ENCODE results near the gene WNK2.

WNK2 gene

GRCh38 chr9:93200449-93200742 is 16.5 kb downstream of the WNK2 start:
- no peak for DNase-seq (ENCODE audit: low read depth)

- DNase-seq (ENCODE audit: low read depth): no peak
Measured at GRCh38 chr9:93200989-93201334, 17.0 kb downstream of the WNK2 start.

- no peak for DNase-seq (ENCODE audit: low read depth)
Measured at GRCh38 chr9:93203026-93203717, 19.2 kb downstream of the WNK2 start.

DNA sequence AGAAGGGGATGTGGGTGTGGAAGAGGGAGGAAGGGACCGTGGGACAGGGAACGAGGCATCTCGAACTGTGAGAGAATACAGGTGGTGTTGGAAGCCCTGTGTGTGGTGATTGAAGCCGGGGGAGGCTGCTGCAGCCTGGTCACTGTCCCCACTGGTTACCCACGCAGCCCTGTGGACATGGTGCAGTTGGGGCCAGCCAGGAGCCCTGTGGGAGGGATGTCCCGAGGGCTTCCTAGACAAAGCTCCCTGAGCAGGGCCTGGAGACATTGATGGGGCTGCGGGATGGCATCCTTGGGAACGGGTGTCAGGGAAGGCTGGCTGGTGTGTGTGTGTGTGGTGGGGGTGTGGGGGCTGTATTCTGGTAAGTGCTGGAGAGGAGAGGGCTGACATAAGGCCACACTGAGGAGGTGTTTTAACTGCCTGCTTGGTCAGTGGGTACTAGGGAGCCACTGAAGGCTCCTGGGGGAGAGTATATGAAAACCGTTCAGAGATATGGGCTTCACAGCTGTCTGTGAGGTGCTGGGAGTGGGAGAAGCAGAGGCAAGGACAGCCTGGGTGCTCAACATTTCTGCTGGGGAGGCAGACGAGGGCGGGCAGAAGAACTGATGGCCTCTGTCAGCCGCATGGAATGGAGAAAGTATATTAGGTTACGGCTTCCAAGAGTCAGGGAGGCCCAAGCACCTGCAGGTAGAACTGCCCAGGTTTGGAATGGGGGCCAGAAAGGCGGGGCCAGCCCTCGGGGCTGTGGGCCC is 20.0 kb downstream of the WNK2 start:
- DNase-seq (ENCODE audit: low read depth): no peak

DNA sequence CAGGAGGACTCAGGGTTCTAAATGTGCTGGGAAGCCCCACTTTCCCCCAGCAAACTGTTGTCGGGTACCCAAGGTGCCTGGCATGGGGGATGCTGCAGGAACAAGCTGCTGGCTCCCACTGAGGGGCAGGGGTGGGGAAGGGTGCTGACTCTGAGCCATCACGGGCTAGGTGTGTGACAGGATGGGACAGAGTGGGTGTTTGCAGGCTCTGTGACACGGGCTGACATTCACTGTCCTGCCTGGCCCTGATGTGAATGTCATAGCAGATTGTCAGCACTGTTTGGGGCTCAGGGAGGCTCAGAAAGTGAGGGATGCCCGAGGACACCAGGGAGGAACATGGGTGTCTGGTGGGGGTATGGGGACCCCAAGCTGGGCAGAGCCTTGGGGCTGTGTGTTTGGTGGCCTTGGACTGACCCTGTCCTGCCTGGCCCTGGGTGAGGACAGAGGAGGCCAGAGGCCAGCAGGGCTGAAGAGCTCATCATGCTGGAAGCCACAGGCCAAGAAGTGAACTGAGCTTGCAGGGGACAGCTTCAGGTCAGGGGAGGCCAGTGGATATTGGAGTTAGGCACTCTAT is 20.6 kb downstream of the WNK2 start:
- DNase-seq (ENCODE audit: low read depth): no peak

DNA sequence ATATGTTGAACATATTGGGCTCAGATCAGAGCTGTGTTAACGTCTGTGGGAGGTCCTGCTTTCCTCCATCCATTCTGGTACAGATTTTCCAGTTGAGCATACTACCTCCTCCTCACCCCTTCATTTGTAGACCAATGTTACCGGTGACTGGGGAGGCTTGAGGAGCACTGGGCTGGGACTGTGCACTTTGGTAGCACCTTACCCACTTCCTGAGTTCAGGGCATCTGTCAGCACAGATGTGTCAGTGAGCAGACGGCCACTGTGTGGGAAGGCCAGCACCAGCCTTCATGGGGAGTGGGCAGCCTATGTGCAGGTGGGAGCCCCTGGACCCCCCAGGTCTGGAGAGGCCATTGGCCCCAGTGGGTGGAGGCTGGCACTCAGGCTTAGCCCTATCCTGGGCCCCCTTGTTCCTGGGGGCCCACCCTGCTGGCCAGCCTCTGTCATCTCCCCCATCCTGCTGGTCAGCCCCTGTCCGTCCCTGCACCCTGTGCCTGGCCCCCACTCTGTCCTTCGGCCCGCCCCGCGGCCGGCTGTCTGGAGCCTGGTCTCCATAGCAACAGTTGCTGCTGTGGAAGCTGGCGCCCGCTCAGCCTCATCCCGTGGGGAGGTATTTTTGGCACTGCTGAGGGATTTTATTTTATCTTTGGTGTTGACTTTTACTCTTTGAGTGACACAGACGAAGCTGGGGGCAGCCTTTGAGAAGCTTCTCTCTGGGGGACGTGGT is 21.3 kb downstream of the WNK2 start:
- DNase-seq (ENCODE audit: low read depth): no peak

DNA sequence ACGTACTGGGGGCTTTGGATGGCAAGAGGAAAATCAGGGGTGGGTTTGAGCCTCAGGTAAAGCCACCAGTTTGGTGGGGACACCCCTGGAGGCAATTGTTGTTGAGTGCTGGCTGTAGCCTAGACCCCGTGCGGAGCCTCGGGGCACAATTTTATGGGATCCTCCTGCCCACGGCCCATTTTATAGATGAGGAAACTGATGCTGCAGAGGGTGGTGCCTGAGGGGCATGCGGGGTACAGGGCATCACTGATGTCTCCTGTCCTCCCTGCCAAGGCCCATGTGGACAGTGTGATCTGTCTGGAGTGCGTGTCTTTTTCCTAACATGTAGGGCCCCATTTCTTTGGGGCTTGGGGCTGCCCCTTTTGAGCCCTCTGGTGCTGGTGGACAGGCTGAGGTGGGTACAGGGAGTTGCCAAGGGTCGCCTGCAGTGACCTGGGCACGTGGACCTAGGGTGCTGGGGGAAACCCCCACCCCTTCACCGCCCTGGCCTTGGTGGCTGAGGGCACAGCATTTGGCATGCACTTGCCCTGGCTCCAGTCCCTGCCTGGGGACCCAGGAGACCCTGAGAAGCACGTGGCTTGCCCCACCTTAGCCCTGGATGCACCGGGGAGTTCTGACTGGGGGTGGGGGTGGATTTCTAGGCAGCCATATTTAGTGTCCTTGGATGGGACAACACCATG is 22.1 kb downstream of the WNK2 start:
- no peak for DNase-seq (ENCODE audit: low read depth)

GRCh38 chr9:93206576-93207155 is 22.7 kb downstream of the WNK2 start:
- DNase-seq (ENCODE audit: low read depth): no peak

GRCh38 chr9:93207326-93207814 is 23.4 kb downstream of the WNK2 start:
- DNase-seq (ENCODE audit: low read depth): no peak

DNA sequence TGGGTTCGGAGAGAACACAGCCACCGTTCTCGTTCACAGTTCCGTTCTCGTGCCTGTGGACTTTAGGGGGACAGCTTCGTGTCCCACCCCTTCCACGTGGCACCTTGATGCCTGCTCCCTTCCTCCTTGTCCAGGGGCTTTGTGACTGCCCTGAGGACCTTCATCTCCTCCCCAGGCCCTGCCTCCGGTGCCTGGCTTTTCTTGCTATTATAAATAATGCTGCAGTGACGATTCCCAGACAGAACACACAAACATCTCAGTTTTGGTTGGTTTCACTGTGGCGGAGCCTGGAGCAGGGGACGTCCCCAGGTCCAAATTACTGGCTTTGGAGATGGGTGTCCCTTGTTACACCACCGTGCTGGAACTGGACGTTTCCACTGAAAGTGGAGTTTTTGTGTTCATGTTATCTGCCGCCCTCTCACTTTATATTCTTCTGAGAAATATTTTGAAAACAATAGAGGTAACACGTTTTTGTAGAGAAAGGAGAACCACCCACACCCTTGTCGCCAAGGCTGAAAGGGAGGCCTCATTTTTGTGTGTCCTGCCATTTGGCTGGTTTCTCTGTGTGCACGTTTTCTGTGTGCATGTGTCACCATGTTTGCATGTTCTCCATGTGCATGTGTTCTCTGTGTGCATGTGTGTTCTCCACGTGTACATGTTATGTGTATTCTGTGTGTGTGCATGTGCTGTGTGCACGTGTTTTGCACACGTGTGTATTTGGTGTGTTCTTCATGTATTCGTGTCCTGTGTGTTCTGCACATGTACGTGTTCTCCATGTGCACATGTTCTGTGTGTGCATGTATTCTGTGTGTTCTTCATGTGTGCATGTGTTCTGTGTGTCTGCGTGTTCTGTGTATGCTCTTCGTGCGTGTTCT is 24.2 kb downstream of the WNK2 start:
- no peak for DNase-seq (ENCODE audit: low read depth)

- no peak for DNase-seq (ENCODE audit: low read depth)
Measured at GRCh38 chr9:93209097-93209496, 25.2 kb downstream of the WNK2 start.

DNA sequence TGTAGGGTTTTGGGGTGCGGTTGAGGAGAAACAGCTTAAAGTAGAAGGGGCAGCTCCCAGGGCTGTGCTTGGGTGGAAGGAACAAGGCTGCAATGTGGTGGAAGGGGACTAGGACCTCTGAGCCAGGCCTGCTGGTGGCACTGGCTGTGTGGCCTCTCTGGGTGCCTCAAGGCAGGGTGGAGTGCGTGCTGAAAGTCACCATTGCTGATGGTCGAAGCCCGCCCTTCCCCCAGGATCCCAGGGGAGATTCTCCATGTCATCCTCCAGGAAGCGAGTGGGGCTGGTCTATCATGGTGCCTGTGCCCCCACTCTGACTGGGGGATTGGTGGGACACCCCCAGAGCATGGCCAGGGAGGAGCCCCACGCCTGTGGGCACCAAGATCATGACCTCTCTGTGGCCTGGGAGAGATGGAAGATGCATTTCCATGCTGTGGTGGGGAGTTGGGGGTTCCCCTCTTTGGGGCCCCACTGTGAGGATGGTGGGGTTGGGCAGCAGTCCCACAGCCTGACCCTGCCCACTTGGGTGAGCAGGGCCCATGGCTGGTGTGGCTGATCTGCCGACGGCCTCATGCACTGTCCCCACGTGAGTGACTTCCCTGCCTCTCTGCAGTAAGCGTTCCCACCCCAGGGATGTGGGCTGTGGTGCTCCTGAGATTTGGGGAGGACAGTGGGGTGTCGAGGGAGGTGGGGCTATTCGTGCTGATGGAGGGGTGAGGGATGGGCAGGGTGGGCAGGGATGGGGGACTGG is 25.8 kb downstream of the WNK2 start:
- no peak for DNase-seq (ENCODE audit: low read depth)

- no peak for DNase-seq (ENCODE audit: low read depth)
Measured at GRCh38 chr9:93210324-93210973, 26.5 kb downstream of the WNK2 start.

- DNase-seq (ENCODE audit: low read depth): no peak
Measured at GRCh38 chr9:93210974-93211653, 27.2 kb downstream of the WNK2 start.

- no peak for DNase-seq (ENCODE audit: low read depth)
Measured at GRCh38 chr9:93211654-93212001, 27.7 kb downstream of the WNK2 start.

DNA sequence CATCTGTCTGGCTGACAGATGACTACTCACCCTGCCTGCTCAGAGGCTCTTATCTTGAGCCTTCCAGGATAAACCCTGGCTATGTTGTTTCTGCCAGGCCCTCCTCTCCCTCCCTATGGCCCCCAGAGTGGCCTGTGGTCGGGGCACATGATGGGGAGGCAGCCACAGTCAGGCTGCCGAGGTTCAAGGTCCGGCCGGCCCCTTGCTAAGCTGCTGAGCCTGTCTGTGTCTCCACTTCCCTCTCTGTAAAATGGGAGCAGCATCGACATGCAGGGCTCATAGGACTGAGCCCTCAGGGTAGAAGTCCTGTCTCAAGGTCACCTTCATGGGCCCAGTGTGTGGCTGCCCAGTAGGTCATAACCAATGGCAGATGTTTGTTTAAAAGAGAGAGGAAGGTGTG is 28.5 kb downstream of the WNK2 start:
- no peak for DNase-seq (ENCODE audit: low read depth)

GRCh38 chr9:93216073-93216365 is 32.1 kb downstream of the WNK2 start:
- DNase-seq (ENCODE audit: low read depth): no peak

GRCh38 chr9:93217706-93218105 is 33.8 kb downstream of the WNK2 start:
- no peak for DNase-seq (ENCODE audit: low read depth)

GRCh38 chr9:93218161-93218560 is 34.2 kb downstream of the WNK2 start:
- no peak for DNase-seq (ENCODE audit: low read depth)

All from CMK (cell line).